NCI-H774 (cell line): ENCODE data around the gene OLIG1.

ENCODE experiments used
- DNase-seq: peaks from one replicate; lab custom pipeline; 2025; lab: John Stamatoyannopoulos, UW

Gene OLIG1

GRCh38 chr21:33069994-33070743, at the start of gene OLIG1:
OLIG1 (plus strand) TSS chr21:33070141; CDS start chr21:33070247, 106 bp downstream.
- DNase-seq, result peak; percentile 10

- DNase-seq, result no peak
These were observed 49.3 kb upstream of the OLIG1 start for GRCh38 chr21:33020558-33021100.

GRCh38 chr21:33021150-33021549, 48.8 kb upstream of the OLIG1 start:
- DNase-seq, result no peak

GRCh38 chr21:33021667-33022066, 48.3 kb upstream of the OLIG1 start:
- no peak for DNase-seq

- no peak for DNase-seq
These were observed 47.5 kb upstream of the OLIG1 start for GRCh38 chr21:33022489-33022827.

- no peak for DNase-seq
These were observed 46.9 kb upstream of the OLIG1 start for GRCh38 chr21:33022828-33023573.

GRCh38 chr21:33023574-33024200, 46.3 kb upstream of the OLIG1 start:
- DNase-seq, result no peak

- DNase-seq, result no peak
These were observed 45.5 kb upstream of the OLIG1 start for GRCh38 chr21:33024201-33025103.

- DNase-seq, result no peak
These were observed 44.8 kb upstream of the OLIG1 start for GRCh38 chr21:33025106-33025488.

- DNase-seq, result peak; percentile 66
These were observed 44.2 kb upstream of the OLIG1 start, which contains the start of gene OLIG2 for GRCh38 chr21:33025489-33026442. OLIG2 (plus strand) TSS chr21:33025935; CDS start chr21:33026863, 928 bp downstream.

- no peak for DNase-seq
These were observed 43.5 kb upstream of the OLIG1 start for GRCh38 chr21:33026443-33026858.

GRCh38 chr21:33026878-33027400, 43.0 kb upstream of the OLIG1 start:
- DNase-seq, result no peak

GRCh38 chr21:33027401-33028286, 42.3 kb upstream of the OLIG1 start:
- DNase-seq, result no peak

- DNase-seq, result no peak
These were observed 41.7 kb upstream of the OLIG1 start for GRCh38 chr21:33028287-33028670.

GRCh38 chr21:33028773-33029384, 41.1 kb upstream of the OLIG1 start:
- DNase-seq, result no peak

- no peak for DNase-seq
These were observed 40.5 kb upstream of the OLIG1 start for GRCh38 chr21:33029385-33029921.

GRCh38 chr21:33029975-33030461, 39.9 kb upstream of the OLIG1 start:
- no peak for DNase-seq

- no peak for DNase-seq
These were observed 39.3 kb upstream of the OLIG1 start for GRCh38 chr21:33030633-33031032.
